GM12865 (cell line): ENCODE results near the gene GNG2.

Source experiments
- DNase-seq: peaks from one replicate; pipeline ENCODE4 v3.0.0; 2010; ENCODE audit warnings: low read depth
- H3K4me3 ChIP-seq: 2 replicates; pipeline ENCODE4 v1.5.1; 2011; ENCODE audit warnings: mild to moderate bottlenecking, low read depth, low read length, control low read depth
- CTCF ChIP-seq: IDR thresholded peaks from 2 replicates; pipeline ENCODE4 v1.5.1; 2011; ENCODE audit warnings: low read length, control low read depth, low read depth, inconsistent platforms; ENCODE audit not compliant: insufficient read depth; ENCODE audit errors: missing control alignments

Gene GNG2

GRCh38 chr14:51922624-51923023 is 62.2 kb downstream of the GNG2 start:
- DNase-seq = no peak
- no peak for TF ChIP-seq CTCF
- H3K4me3 ChIP-seq = no peak overlapping the region

DNA sequence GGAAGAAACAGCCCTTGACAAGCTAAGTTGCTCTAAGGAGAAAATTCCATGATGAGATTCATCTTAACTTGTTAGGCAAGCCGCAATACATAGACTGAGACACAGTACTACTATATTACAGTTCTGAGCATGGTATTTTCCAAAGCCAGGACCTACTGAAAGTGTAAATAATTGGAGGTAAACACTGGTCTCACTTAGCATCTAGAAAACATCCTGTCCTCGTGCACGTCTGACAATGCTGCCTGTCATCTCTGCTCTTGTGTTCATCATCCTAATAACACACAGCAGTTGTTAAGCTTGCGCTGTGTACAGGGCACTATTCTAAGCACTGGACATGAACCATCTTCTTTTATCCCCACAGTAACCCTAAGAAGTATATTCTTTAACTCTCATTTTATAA is 64.2 kb downstream of the GNG2 start:
- TF ChIP-seq CTCF = no peak
- DNase-seq = no peak
- no peak overlapping the region for H3K4me3 ChIP-seq

DNA sequence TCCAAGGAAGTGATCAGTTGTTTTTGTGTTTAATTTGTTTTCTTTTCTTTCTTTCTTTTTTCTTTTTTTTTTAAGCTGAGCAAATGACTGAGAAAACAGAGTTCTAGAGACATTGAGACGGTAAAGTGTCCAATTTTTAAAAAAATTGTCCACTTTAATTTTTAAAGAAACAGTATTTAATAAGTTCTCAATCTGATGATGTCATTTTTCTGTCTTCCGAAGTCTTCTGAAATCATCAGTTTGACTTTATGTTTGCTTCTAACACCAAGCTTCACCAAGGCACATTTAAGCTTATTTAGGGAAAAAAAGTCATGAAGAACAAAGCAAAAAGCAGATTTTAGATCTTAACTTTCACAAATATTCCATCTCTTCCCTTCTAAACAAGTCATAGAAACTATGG is 65.6 kb downstream of the GNG2 start:
- no peak for TF ChIP-seq CTCF
- H3K4me3 ChIP-seq = no peak overlapping the region
- no peak for DNase-seq

- TF ChIP-seq CTCF = no peak
- H3K4me3 ChIP-seq = no peak overlapping the region
- DNase-seq = no peak
Measured at GRCh38 chr14:51926449-51926848, 66.0 kb downstream of the GNG2 start.

- DNase-seq = no peak
- TF ChIP-seq CTCF = no peak
- H3K4me3 ChIP-seq = no peak overlapping the region
Measured at GRCh38 chr14:51928568-51928967, 68.2 kb downstream of the GNG2 start.

DNA sequence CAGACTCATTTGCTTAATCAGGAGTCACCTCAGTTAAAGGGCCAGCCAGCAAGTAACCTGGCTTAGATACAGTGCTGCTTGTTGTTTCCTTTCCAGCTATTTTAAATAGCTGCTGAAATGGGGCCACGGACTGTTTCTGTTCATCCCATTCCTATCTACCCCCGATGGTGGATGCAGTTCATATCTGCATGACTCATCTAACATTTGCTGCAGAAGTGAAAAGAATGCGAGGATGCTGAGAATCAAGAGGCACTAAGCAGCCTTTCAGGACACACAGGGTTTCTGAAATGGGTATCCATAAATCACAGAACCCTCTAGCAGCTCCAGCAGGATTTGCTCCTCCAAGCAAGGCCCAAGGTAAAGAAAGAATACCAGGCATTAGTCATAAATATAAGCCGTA is 68.8 kb downstream of the GNG2 start:
- DNase-seq = no peak
- no peak for TF ChIP-seq CTCF
- no peak overlapping the region for H3K4me3 ChIP-seq

GRCh38 chr14:51929910-51930682 is 69.7 kb downstream of the GNG2 start:
- no peak for TF ChIP-seq CTCF
- H3K4me3 ChIP-seq = no peak overlapping the region
- no peak for DNase-seq
